Fibroblast of skin of scalp (primary cell): ENCODE measurements around the gene ABLIM2.
"Not testable (repeated sequence)": the region's sequence is repeated elsewhere in the genome, so short reads cannot be mapped to it uniquely, and the experiment has no call there.

Experiments
- DNase-seq: peaks from one replicate; pipeline ENCODE4 v3.0.0-alpha.2; 2013

The ABLIM2 gene

DNA sequence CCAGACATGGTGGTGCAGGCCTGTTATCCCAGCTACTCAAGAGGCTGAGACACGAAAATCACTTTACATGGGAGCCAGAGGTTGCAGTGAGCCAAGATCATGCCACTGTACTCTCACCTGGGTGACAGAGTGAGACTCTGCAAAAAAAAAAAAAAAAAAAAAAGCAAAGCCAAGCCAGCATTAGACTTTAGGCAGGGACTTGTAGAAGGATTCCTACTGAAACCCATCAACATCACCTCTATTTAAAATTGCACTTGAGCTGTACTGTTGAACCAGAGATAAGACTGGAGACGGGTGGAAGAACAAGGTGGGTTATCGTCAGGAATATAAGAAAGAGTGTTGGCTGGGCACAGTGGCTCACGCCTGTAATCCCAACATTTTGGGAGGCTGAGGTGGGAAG lies 203.2 kb downstream of the ABLIM2 start:
- no peak for DNase-seq

DNA sequence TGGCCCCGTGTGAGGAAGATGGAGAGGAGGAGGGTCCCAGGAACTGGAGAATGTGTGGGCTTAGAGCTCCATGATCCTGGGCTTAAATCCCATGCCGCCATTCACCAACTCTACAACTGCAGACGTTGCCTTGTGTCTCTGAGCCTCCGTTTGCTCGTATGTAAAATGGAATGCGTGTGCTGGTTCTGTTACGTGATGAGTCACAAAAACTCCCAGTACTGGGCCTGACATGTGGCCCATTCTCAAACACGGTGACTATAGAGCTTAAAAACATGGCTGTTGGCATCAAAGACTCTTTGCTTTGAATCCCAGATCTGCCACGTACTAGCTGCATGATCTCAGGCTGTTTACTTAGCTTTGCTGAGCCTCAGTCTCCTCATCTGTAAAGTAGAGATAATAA lies 206.0 kb downstream of the ABLIM2 start:
- no peak for DNase-seq

DNA sequence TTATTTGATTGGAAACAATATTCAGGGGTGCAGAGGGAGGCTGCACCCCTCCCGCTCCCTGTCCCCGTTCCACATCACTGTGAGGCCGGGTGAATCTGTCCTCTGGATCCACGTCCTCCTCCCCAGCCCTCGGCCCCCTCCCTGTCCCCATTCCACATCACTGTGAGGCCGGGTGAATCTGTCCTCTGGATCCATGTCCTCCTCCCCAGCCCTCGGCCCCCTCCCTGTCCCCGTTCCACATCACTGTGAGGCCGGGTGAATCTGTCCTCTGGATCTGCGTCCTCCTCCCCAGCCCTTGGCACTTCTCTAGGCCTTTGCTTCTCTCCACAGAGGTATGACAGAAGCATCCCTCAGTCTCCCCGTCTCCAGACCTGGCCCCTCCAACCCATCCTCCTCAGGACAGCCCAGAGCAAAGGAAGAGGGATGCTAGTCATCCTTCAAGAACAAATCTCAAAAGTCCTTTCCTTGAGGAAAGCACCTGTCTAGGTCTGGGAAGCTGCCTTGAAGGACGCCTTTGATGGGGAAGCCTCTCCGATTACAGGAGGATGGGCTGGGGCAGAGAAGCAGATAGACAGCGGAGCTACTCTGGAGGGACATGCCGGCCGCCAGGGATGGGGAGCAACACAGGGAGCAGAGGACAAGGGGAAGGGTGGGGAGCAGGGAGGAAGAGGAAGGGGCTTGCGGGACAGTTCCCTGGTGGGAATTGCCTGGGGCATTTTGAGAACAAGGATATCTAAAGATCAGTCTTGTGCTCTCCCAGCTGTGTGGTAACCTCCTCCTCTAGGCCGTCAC lies 208.1 kb downstream of the ABLIM2 start:
- DNase-seq, result no peak

DNA sequence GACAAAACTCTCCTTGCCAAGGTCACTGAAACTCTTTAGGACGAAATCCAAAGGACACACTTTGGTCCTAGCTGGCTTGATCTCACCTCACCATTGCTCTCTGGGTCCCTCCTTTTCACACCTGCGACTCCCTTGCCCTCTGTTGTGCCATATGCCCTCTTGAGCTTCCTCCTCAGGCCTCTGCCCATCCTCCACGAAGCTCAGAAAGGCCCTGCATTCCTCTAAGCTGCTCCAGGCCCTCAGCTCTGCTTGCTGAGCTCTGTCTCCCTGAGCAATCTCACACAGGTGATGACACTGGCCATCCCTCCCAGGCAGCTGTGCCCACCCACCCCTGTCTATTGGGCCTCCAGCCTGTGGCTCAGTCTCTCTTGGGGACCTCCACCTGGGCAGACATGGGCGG lies 208.9 kb downstream of the ABLIM2 start:
- no peak for DNase-seq

DNA sequence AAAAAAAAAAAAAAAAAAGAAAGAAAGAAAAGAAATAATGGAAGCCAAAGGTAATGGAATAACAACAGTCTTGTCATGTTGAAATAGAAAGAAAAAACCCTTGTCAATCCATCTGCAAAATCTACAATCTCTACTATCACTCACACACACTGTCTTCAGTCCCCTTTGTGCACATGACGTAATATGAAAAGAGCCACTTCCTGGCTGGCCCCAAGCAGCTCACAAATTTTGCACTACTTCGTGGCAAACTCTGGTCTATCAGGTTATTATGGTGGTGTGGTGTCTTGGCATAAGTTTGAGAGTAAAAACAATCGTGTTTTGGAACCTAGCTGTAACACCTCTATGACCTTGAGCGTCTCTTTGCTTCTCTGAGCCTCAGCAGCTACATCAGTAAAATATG lies 210.7 kb downstream of the ABLIM2 start:
- DNase-seq, result no peak

DNA sequence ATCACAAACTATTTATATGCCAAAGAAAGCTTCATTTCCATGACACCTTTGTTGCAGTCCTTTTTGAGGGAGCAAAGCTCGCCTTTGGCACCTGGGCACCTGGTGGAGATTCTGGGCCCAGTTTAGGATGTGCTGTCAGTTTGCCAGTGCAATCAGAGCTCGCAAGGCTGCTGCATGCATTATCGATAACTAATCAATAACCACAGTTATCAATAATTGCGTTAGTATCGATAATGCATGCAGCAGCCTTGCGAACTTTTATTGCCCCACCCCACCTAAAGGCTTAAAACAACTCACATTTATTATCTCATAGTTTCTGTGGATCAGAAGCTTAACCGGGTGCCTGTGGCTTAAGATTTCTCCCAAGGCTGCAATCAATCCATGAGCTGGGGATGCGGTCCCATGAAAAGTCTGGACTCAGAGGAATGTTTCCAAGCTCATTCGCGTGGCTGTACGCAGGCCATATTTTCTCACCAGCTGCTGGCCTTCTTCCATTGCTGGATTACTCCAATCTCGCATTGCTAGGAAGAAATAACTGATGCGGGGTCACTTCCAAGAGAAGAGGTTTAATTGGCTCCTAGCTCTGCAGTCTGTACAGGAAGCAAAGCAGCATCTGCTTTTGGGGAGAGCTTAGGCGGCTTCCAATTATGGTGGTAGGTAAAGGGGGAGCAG lies 212.8 kb downstream of the ABLIM2 start:
- DNase-seq, result peak; percentile 21

DNA sequence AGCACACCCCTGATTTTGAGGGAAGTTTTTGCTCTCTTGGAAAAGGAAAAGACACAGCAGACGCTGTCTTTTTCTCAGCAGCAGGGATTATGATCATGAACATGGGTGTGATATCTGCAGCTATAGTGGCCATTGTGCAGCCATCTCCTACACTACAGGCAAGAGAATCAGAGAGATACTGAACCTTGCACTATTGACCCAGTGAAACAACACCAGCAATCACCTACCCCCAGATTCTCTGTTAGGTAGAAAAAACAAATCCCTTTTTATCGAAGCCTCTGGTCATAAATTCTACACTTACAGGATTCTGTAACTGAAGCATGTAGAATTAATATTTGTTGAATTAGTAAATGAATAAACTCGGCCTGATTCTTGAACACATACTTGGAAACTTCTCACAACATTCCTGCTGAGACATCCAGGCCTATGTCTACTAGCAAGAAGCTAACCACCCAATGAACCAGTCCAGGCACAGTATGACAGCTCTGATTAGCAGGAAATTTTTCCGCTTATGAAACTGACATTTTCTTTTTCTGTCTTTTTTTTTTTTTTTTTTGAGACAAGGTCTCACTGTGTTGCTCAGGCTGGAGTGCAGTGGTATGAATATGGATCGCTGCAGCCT lies 213.9 kb downstream of the ABLIM2 start:
- peak; percentile 57 for DNase-seq

DNA sequence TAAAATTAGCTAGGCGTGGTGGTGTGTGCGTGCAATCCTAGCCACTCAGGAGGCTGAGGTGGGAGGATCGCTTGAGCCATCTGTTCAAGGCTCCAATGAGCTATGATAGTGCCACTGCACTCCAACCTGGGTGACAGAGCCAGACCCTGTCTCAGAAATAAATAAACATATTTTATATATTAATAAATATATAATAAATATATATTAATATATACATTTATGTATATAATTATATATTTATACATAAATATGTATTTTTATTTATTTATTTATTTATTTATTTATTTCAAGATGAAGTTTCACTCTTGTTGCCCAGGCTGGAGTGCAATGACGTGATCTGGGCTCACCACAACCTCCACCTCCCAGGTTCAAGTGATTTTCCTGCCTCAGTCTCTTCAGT lies 214.9 kb downstream of the ABLIM2 start:
- not testable (repeated sequence) for DNase-seq

DNA sequence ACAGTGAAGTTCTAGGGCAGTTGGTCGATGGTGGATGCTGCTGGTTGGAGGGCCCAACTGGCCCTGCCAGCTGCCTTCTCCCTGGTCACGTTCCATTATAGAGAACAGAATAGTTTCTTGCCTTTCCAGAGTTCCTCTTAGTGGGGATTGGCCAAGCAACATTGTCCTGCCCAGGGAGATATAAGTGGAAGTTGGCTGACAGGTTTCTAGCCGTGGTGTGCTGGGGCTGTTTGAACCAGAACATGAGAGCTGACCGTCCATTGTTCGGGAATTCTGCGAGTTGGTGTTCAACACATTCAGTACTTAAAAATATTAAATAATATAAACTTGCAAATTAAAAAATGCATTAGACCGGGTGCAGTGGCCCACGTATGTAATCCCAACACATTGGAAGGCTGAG lies 215.4 kb downstream of the ABLIM2 start:
- DNase-seq, result no peak

DNA sequence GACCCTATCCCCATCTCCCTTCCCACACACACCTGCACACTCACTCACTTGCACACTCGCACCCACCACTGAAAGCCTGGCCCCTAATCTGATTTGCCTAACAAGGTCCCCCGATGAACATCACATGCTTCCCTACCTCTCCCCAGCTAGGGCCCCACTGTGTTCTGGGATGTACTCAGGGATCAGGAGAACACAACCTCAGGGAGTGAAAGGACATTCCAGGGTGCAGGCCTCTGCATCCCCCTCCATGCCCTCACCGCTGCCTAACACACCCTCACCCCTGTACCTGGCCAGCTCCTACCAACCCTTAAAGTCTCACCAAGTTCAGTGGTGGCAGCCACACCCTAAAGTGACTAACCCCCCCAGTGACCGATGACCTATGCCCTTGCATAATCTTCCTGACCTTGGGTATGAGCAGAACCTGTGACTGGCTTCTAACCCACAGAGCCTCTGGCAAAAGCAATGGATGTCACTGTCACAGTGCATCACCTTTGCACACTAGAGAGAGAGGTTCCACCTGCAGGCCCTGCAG lies 216.6 kb downstream of the ABLIM2 start:
- no peak for DNase-seq

DNA sequence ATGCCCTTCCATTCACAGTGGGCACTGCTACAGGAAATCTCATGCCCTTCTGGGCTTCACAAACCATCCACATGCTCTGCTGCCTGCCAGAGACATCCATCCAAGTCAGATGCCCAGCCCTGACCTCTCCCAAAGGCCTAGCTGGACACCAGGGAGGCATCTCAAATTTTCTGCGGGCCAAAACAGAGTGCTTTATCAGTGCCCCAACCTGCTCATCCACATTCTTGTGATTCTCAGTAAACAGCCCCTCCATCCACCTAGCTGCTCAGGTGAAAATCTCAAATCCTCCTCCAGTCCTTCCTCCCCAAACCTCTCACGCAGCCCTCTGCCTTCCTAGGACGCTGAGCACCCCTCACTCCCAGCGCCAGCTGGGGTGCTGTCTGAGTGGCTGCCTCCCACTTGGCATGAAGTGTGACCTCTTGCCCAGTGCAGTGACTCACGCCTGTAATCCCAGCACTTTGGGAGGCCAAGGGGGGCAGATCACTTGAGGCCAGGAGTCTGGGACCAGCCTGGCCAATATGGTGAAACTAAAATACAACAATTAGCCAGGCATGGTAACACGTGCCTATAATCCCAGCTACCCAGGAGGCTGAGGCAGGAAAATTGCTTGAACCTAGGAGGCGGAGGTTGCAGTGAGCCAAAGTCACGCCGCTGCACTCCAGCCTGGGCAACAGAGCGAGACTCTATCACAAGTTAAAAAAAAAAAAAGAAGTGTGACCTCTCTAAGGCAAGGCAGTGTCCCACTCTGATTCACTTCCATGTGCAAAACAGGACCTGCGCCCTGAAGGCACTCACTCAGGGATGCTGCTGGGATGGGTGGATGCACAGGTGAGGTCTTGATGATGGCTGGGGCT lies 217.3 kb downstream of the ABLIM2 start:
- DNase-seq, result no peak

DNA sequence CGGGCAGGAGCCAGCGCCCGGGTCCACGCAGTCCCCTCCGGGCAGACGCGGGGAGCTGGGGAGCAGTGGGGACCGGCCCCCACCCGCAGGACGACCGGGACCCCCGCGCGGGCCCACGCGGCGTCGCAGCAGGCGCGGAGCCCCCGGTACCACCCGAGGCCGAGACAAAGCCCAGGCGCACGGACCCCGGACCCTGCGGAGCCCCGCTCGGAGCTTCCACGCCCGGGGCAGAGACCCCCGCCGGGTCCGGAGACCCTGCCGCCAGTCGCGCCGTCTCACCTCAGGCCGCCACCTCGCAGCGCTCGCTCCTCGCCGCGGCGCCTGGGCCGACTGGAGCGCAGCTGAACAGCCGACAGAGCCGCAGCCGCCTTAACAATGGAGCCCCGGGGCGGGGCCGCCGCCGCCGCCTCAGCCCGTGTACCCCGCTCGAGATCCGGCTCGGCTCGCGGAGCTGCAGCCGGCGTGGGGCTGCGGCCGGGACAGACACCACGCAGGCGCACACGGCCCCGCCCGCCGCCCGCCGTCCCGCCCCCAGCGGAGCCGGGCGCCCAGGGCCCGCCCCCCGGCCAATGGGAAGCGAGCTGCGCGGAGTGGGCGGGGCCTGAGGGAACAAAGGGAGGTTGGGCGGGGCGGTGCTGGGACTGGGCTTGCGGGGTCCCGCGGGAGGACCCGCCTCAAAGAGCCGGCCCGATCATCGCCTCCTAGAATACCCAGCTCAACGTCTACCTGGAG lies 219.1 kb downstream of the ABLIM2 start, which contains the start of gene AFAP1:
TSS of gene AFAP1 (minus strand) at position 485 of the 732 bp plus-strand sequence. CDS start 67,783 bp downstream, outside the sequence.
- DNase-seq, result peak; percentile 92

DNA sequence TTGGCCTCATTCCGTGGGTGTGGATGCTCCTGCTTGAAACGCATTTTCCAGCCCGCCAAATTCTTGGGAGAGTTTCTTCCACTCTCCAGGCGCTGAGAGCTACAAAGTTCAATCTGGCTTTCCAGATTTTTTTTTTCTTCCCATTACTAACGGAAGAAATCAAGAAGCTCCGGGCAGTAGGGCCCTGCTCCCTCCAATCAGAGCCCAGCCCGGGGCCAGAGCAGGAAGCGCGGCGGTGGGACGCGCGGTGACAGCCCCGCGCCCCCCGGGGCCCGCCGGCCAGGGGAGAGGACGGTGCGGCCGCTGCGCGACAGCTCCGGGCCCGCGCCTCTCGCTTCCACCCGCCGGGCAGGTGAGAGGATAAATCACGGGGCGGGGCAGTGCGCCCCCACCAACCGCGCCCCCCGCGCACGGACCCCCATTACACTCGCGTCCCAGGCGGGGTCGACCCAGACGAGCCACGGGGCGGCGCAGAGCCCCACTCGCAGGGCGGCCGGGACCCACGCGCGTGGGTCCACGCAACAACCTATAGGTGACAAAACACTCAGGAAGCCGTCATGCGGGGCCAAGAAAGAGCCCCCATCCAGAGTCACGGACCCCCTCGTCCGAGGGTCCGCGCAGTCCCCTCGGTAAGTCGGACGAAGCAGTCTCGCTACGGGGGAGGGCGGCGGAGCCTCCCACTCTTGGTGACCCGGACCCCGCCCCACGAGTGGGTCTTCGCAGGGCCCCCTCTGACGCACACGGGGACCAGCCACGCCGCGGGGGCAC lies 219.8 kb downstream of the ABLIM2 start:
- DNase-seq, result no peak

DNA sequence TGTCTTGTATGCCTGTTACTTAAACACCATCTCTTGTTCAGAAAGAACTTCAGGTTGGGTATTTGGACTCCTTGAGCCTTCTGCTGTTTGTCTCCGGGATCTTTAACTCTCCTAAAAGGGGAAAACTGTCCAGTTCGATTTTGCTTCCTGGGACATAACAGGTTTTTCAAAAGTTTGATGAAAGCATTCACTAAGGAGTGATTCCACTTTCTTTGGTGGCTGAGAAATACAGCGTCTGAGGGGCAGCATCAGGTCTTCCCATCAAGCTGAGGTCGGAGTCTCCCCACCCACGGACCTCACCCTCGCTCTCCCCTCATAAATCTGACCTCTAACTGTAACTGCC lies 220.4 kb downstream of the ABLIM2 start:
- DNase-seq, result no peak

DNA sequence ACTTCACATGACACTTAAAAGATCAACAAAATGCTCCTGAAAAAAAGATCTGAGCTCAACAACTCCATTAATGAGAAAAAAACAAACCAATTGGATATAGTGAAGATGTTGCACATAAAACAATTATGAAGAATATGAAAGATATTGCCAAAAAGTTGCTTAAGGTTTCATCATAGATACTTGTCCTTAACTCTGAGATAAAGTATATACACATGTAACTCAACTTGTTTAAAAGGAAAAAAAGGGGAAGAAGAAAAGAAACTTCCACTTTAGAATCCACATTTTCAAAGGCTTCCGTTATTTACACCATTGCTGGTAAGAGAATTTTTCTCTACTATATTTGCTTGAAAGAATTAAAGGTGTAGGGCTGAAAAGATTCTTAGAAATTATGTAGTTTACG lies 221.6 kb downstream of the ABLIM2 start:
- DNase-seq, result no peak

DNA sequence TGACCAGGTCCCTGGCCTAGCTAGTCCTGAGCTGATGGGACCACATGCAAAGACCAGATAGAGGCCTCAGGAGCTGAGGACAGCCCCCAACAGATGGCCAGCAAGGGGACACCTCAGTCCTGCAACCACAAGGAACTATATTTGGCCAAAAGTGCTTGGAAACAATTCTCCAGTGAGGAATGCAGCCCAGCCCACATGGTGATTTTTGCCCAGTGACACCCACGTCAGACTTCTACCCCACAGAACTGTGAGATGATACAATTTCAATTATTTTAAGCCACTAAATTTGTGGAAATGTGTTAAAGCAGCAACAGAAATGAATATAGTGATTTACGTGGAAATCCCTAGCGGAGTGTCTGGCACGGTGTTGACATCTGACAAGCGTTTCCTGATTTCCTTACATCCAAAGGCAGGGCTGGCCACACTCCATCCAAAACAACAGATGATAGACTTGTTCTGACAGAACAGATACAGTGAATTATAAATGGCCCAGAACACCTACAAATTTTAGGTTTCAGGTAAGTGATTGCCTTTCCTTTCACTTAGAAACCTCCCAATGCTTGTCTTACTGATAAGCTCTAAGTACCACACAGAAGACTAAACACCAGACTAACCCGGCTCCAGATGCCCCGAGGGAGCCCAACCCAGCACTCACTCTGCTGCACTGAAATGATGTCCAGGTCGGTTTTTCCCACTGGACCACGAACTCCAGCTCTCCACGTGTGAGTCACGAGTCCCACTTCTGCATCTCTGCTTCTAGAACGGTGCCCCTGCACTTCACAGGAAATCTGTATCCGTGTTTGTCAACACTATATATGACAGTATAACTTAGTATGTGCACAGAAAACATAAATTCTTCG lies 224.7 kb downstream of the ABLIM2 start:
- DNase-seq, result peak; percentile 52

DNA sequence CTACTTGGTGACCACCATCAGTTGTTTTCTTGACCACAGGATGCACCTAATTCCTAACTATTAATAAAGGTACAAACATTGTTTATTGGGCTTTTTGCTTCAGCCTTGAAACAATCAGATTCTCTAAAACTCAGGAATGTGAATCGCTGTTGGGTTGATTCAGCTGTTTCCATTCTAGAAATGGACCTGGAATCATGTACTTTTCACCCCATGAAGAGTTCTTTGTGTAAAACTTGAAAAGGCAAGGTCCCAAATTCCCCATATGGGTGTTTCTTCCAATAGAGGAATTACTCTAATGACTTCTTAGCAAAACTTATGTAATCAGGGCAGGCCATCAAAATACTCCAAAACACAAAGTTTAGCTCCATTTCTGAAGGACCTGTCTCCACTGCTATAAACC lies 226.3 kb downstream of the ABLIM2 start:
- DNase-seq, result no peak

DNA sequence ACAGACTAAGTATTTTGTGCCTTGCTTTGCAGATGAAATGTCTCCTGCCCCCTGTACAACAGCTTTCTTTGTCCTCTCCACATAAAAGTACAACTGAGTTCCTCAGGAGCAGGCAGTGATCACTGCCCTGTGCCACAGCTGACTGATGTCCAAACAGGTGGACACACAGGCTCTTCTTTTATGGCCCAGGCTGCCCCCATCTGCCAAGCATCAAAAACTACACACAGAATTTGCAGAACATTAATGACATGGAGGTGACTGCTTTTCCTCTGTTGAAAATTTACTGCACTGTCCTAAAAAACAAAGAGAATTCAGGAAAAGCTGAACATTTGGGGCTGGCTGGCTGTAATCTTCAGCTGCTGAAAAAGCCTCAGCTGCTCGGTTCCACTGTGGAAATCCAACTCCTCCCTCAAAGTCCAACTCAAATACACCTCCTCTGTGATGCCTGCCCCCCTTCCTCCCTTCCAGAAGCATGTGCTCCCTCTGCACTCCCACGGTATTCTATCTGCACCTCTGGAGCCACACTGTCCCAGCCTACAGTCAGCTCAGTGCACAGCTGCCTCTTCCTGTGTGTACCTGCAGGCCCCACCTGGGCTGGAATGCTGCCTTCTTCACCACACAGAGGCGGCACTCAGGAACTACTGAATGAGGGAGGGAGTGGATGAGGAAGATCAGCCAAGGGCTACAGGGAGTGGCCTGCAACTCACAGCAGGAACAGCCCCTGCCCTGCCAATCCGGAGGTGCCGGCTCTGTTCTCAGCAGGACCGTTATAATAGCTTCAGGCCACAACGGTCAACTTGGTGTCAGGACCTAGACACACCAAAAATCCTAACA lies 229.3 kb downstream of the ABLIM2 start:
- no peak for DNase-seq

DNA sequence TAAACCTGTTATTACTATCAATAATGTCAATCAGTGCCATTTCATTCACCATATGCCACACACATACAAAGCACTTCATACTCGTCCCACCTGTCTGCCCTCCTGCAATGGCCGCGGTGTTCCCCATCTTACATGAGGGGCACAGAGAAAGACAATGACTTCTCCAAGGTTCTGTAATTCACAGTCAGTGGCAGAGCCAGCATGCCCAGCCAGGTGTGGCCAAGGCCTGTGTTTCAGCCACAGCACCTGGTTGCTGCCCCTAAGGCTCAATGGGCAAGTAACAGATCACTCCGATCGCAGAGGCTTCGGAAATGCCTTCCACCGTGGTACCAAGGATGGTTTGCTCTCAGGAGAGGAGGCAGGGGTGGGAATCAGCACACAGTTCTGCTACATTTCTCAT lies 229.9 kb downstream of the ABLIM2 start:
- DNase-seq, result no peak
